ENCODE measurements around the gene STAC3. TPM values are rescaled to one million over a fixed set of nuclear protein-coding genes. Genes with fewer than 3 reads are reported as not detected.

Gene STAC3
- total RNA-seq, 2 experiments from 2014 or later = 5.1 to 5.2 TPM

GRCh38 chr12:57231276-57232021, 19.5 kb downstream of the STAC3 start:
- H3K27ac Mint-ChIP-seq = no peak overlapping the region
- peaks cover 65% of the 10 kb centered on the region for H3K4me1 Mint-ChIP-seq
- H3K36me3 Mint-ChIP-seq (ENCODE audit: low read depth) = peaks cover 44% of the 10 kb centered on the region
- H3K9me3 Mint-ChIP-seq = no peaks in the 10 kb centered on the region
- ChIA-PET POLR2A (no interaction called here), CTCF (interaction anchor here (0.6 to 10.9 kb wide), 4 partner anchors 10 to 119 kb away, joined by 3 to 332 read pairs (median 24); partner anchors contain the start of gene STAC3)
- peak overlapping the region; percentile 97 for H3K4me3 Mint-ChIP-seq
- DNase-seq = no peak
- peaks cover 12% of the 10 kb centered on the region for H3K27me3 Mint-ChIP-seq

- POLR2A ChIA-PET = interaction anchor here (0.6 kb wide), 1 partner anchor 12 kb away, joined by 5 read pairs; no protein-coding TSS in a partner anchor
- Mint-ChIP-seq H3K9me3 (no peaks in the 10 kb centered on the region), H3K36me3 (ENCODE audit: low read depth) (peaks cover 44% of the 10 kb centered on the region), H3K27ac (peak overlapping the region; percentile 96), H3K4me1 (peaks cover 67% of the 10 kb centered on the region), H3K4me3 (peak overlapping the region; percentile 97), H3K27me3 (peaks cover 20% of the 10 kb centered on the region)
- no peak for DNase-seq
- CTCF ChIA-PET = interaction anchor here (2.3 to 10.9 kb wide), 4 partner anchors 12 to 223 kb away, joined by 10 to 332 read pairs (median 35); partner anchors contain the start of genes INHBE and STAC3
Observed at GRCh38 chr12:57230381-57231155, 20.4 kb downstream of the STAC3 start.

GRCh38 chr12:57229634-57230380, 21.2 kb downstream of the STAC3 start, which contains the start of gene SHMT2:
TSS of gene SHMT2 (plus strand) at chr12:57229711. CDS start at chr12:57229779, 68 bp downstream.
- POLR2A ChIA-PET = interaction anchor here (0.8 to 1.3 kb wide), 2 partner anchors 8 to 13 kb away, joined by 3 to 9 read pairs; no protein-coding TSS in a partner anchor
- peak within 1 kb of the TSS; percentile 97 for H3K4me3 Mint-ChIP-seq
- no peaks in the 10 kb centered on the region for H3K9me3 Mint-ChIP-seq
- peak within 1 kb of the TSS; percentile 96 for H3K27ac Mint-ChIP-seq
- peaks cover 68% of the 10 kb centered on the region for H3K4me1 Mint-ChIP-seq
- H3K27me3 Mint-ChIP-seq = peaks cover 25% of the 10 kb centered on the region
- peaks cover 40% of the 10 kb centered on the region for H3K36me3 Mint-ChIP-seq (ENCODE audit: low read depth)
- peak; percentile 96 for DNase-seq
- CTCF ChIA-PET = interaction anchor here (1.1 to 10.9 kb wide), 7 partner anchors 11 to 224 kb away, joined by 3 to 332 read pairs (median 10); partner anchors contain the start of genes INHBE, STAC3 and STAT6

GRCh38 chr12:57229046-57229633, 21.8 kb downstream of the STAC3 start:
- H3K27ac Mint-ChIP-seq = peak overlapping the region; percentile 96
- H3K4me1 Mint-ChIP-seq = peaks cover 64% of the 10 kb centered on the region
- peaks cover 29% of the 10 kb centered on the region for H3K27me3 Mint-ChIP-seq
- no peaks in the 10 kb centered on the region for H3K9me3 Mint-ChIP-seq
- H3K4me3 Mint-ChIP-seq = peak overlapping the region; percentile 97
- ChIA-PET CTCF (interaction anchor here (1.1 to 10.9 kb wide), 7 partner anchors 11 to 225 kb away, joined by 3 to 332 read pairs (median 10); partner anchors contain the start of genes INHBE, STAC3 and STAT6), POLR2A (interaction anchor here (0.8 to 1.3 kb wide), 2 partner anchors 9 to 14 kb away, joined by 3 to 9 read pairs; no protein-coding TSS in a partner anchor)
- DNase-seq = peak; percentile 36
- H3K36me3 Mint-ChIP-seq (ENCODE audit: low read depth) = peaks cover 34% of the 10 kb centered on the region

- peaks cover 44% of the 10 kb centered on the region for H3K27me3 Mint-ChIP-seq
- no peak for DNase-seq
- no peak overlapping the region for H3K4me3 Mint-ChIP-seq
- POLR2A ChIA-PET = no interaction called here
- no peak overlapping the region for H3K27ac Mint-ChIP-seq
- peaks cover 74% of the 10 kb centered on the region for H3K4me1 Mint-ChIP-seq
- H3K36me3 Mint-ChIP-seq (ENCODE audit: low read depth) = peaks cover 19% of the 10 kb centered on the region
- CTCF ChIA-PET = interaction anchor here (1.4 to 10.9 kb wide), 3 partner anchors 14 to 231 kb away, joined by 4 to 332 read pairs (median 61); partner anchors contain the start of genes GLI1 and STAC3
- H3K9me3 Mint-ChIP-seq = no peaks in the 10 kb centered on the region
Observed at GRCh38 chr12:57227315-57228115, 23.5 kb downstream of the STAC3 start.

- Mint-ChIP-seq H3K27me3 (peaks cover 51% of the 10 kb centered on the region), H3K36me3 (ENCODE audit: low read depth) (peaks cover 13% of the 10 kb centered on the region), H3K9me3 (no peaks in the 10 kb centered on the region), H3K4me3 (no peak overlapping the region), H3K27ac (no peak overlapping the region), H3K4me1 (peaks cover 70% of the 10 kb centered on the region)
- CTCF ChIA-PET = interaction anchor here (1.2 to 10.9 kb wide), 5 partner anchors 13 to 252 kb away, joined by 3 to 332 read pairs (median 4); partner anchors contain the start of genes GLI1 and STAC3
- POLR2A ChIA-PET = no interaction called here
- no peak for DNase-seq
Observed at GRCh38 chr12:57226588-57227314, 24.2 kb downstream of the STAC3 start.

- Mint-ChIP-seq H3K4me3 (peak overlapping the region; percentile 51), H3K27ac (peak overlapping the region; percentile 65), H3K4me1 (peaks cover 67% of the 10 kb centered on the region), H3K36me3 (ENCODE audit: low read depth) (peaks cover 10% of the 10 kb centered on the region), H3K9me3 (no peaks in the 10 kb centered on the region), H3K27me3 (peaks cover 61% of the 10 kb centered on the region)
- ChIA-PET CTCF (interaction anchor here (1.2 to 10.9 kb wide), 5 partner anchors 12 to 253 kb away, joined by 3 to 332 read pairs (median 4); partner anchors contain the start of genes GLI1 and STAC3), POLR2A (no interaction called here)
- DNase-seq = no peak
Observed at GRCh38 chr12:57225680-57226210, 25.2 kb downstream of the STAC3 start.

- POLR2A ChIA-PET = interaction anchor here (0.6 kb wide), 1 partner anchor 43 kb away, joined by 4 read pairs; no protein-coding TSS in a partner anchor
- Mint-ChIP-seq H3K27me3 (peaks cover 65% of the 10 kb centered on the region), H3K36me3 (ENCODE audit: low read depth) (peaks cover 4% of the 10 kb centered on the region), H3K4me3 (peak overlapping the region; percentile 51), H3K27ac (peak overlapping the region; percentile 65), H3K4me1 (peaks cover 60% of the 10 kb centered on the region), H3K9me3 (no peaks in the 10 kb centered on the region)
- DNase-seq = peak; percentile 64
- CTCF ChIA-PET = interaction anchor here (0.8 to 10.9 kb wide), 5 partner anchors 9 to 254 kb away, joined by 3 to 332 read pairs (median 3); partner anchors contain the start of gene STAC3
Observed at GRCh38 chr12:57224973-57225679, 25.9 kb downstream of the STAC3 start.

GRCh38 chr12:57224278-57224972, 26.6 kb downstream of the STAC3 start:
- peaks cover 70% of the 10 kb centered on the region for H3K27me3 Mint-ChIP-seq
- DNase-seq = no peak
- H3K27ac Mint-ChIP-seq = no peak overlapping the region
- ChIA-PET POLR2A (interaction anchor here (0.6 kb wide), 1 partner anchor 44 kb away, joined by 4 read pairs; no protein-coding TSS in a partner anchor), CTCF (interaction anchor here (0.8 to 10.9 kb wide), 4 partner anchors 9 to 42 kb away, joined by 3 to 332 read pairs (median 32); partner anchors contain the start of gene STAC3)
- no peak overlapping the region for H3K4me3 Mint-ChIP-seq
- no peaks in the 10 kb centered on the region for H3K9me3 Mint-ChIP-seq
- H3K4me1 Mint-ChIP-seq = peaks cover 53% of the 10 kb centered on the region
- H3K36me3 Mint-ChIP-seq (ENCODE audit: low read depth) = no peaks in the 10 kb centered on the region

Data from activated CD4-positive, alpha-beta T cell treated with anti-CD3 and anti-CD28 coated beads, Interleukin-2, amount 10 ng/mL, durations not matched to agents 7 days and 5 days (primary cell).